ENCODE results near the gene MYBPC3. TPM values are rescaled to one million over a fixed set of nuclear protein-coding genes. Genes with fewer than 3 reads are reported as not detected.
A peak's percentile ranks its signal among the peaks of the same experiment; 100 is the strongest.

MYBPC3 gene
- polyA plus RNA-seq, 1 experiment: not detected

DNA sequence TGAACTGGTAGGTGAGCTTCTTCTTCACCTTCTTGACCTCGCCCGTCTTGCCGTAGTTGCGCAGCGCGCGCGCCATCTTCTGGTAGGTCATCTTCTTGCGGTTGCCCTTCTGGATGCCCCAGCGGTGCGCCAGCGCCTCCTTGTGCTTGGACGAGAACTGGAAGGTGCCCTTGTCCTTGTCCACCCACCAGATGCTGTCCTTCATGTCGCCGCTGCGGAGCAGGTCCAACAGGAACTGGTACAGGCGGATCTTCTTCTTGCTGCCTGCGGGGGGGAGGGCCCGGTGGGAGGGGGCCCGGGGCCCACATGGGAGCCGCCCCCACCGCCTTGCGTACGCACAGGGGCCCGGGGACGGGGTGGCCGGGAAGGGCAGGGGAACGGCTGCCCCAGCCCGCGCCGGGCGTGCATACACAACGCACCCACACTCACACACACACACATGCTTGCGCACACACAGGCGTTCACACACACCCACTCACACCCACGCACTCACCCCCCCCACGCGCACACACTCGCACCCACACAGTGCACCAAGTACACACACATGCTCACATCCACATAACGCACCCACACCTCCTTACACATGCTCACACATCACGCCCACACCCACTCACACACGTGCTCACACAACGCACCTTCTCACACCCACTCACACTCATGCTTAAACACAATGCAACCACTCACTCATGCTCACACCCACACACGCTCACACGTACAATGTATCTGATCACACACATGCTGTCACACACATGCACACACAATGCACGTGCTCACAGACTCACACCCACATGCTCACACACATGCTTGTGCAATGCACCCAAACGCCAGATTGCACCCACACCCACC is 3.0 kb upstream of the MYBPC3 start:
- Histone ChIP-seq H3K27me3 (ENCODE audit: control insufficient read depth, insufficient read depth, low read length) (no peaks in the 10 kb centered on the region), H3K4me3 (ENCODE audit: low read depth, low read length) (peak overlapping the region; percentile 29), H3K36me3 (ENCODE audit: control insufficient read depth, insufficient read depth, low read length) (no peaks in the 10 kb centered on the region)
- CTCF ChIA-PET: interaction anchor here (0.6 to 2.1 kb wide), 27 partner anchors 9 to 460 kb away, joined by 3 to 14 read pairs (median 4); partner anchors contain the start of gene ARFGAP2
- TF ChIP-seq, protein P1, sequence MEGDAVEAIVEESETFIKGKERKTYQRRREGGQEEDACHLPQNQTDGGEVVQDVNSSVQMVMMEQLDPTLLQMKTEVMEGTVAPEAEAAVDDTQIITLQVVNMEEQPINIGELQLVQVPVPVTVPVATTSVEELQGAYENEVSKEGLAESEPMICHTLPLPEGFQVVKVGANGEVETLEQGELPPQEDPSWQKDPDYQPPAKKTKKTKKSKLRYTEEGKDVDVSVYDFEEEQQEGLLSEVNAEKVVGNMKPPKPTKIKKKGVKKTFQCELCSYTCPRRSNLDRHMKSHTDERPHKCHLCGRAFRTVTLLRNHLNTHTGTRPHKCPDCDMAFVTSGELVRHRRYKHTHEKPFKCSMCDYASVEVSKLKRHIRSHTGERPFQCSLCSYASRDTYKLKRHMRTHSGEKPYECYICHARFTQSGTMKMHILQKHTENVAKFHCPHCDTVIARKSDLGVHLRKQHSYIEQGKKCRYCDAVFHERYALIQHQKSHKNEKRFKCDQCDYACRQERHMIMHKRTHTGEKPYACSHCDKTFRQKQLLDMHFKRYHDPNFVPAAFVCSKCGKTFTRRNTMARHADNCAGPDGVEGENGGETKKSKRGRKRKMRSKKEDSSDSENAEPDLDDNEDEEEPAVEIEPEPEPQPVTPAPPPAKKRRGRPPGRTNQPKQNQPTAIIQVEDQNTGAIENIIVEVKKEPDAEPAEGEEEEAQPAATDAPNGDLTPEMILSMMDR (IDR thresholded peaks at IDR 0.05; ENCODE audit: insufficient read depth, low read depth, low read length): peak; percentile 100
- peak; percentile 36 for DNase-seq (ENCODE audit: low read depth)
- POLR2A ChIA-PET: no interaction called here

DNA sequence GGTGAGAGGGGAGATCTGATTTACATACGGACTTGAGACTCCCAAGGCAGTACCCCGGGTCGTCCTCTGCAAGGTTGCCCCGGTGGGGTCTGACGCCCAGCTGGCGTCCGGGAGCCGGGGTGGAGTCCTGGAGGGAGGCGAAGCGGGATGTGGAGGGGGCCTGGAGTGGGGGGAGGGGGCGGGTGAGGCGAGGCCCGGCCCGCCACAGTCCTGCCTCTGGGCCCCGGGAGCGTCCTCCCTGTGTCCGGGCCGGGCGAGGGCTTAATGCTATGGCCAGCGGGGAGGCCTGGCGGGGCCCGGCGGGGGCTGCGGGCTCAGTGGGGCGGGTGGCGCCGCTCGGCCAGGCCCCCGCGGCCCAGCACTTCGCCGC is 2.4 kb upstream of the MYBPC3 start:
- POLR2A ChIA-PET: no interaction called here
- Histone ChIP-seq H3K36me3 (ENCODE audit: control insufficient read depth, insufficient read depth, low read length) (no peaks in the 10 kb centered on the region), H3K4me3 (ENCODE audit: low read depth, low read length) (peak overlapping the region; percentile 23), H3K27me3 (ENCODE audit: control insufficient read depth, insufficient read depth, low read length) (no peaks in the 10 kb centered on the region)
- DNase-seq (ENCODE audit: low read depth): no peak
- TF ChIP-seq, protein P1 (IDR thresholded peaks at IDR 0.05; ENCODE audit: insufficient read depth, low read depth, low read length): no peak
- CTCF ChIA-PET: interaction anchor here (0.6 to 2.1 kb wide), 27 partner anchors 9 to 459 kb away, joined by 3 to 14 read pairs (median 4); partner anchors contain the start of gene ARFGAP2

DNA sequence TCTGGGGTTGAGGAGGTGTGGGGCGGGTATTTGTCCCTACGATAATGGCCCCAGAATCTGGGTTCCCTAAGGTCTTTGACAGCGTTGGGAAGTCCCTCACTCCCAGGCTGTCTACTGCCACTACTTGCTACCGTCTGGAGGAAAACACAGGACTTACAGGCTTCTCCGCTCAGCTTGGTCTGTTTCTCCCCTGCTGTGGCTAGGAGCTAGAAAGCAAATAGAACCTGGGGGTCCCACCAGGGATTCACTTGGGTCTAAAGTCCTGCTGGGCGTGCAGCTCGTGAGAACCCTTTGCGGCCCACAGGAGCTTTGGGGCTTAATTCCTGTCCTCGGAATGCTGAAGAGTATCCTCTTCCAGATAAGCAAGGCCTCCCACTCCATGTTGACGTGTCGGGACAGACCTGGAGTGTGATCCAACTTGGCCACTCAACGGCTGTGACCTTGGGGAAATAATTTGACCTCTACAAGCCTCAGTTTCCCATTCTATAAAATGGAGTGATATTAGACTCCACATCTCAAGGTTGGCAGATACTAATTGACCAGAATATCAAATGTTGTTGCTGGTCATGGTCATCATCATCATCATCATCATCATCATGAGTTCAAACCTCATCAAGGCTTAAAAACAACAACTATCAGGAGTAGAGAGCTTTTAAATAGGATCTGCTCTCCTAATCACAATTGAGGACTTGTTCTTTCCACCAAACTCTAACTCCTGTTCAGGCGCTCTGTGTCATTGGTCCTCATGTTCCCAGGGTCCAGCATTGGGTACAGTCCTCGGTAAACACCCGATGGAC is 1.7 kb upstream of the MYBPC3 start:
- ChIA-PET CTCF (interaction anchor here (0.6 to 2.1 kb wide), 20 partner anchors 8 to 458 kb away, joined by 3 to 14 read pairs (median 4); partner anchors contain the start of genes ARFGAP2, NR1H3 and SLC39A13), POLR2A (no interaction called here)

DNA sequence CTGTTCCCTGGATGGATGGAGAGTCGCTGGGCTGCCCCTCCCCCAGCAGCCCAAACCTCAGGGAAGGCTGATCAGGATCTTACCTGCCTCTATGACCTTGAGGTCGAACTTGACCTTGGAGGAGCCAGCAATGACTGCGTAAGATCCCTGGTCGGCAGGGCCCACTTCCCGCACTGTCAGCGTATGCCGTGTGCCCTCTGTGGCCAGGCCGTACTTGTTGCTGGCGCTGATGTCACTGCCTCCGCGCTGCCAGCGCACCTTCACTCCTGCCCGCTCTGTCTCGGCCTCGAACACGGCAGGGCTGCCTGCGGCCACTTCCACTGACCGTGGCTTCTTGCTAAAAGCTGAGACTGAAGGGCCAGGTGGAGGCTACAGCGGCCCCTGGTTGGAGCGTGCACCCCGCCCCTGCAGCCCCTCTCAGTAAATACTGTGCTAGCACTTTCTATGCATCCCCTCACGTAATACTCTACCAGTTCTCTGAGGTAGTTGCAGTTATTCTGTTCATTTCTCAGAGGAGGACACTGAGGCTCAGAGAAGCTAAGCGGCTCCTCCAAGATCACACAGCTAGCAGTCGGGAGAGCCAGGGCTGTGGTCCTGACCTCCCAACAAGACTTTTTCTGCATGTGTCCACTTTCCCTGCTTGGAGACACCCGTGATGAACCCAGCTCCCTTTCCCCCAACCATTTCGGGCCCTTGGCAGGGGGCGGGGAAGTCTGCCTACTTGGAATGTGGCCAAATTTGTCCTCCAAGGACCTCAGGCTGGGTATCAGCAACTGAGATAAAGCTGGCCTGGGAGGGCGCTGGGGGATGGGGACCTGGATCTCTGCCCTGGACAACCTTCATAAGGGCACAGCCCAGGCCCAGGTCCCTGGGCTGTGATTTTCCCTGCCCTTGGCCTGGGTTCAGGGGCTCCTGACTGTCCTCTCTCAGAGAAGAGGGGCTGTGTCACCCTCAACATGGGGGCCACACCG is 1.1 kb downstream of the MYBPC3 start:
- Histone ChIP-seq H3K4me3 (ENCODE audit: low read depth, low read length) (no peak overlapping the region), H3K36me3 (ENCODE audit: control insufficient read depth, insufficient read depth, low read length) (no peaks in the 10 kb centered on the region), H3K27me3 (ENCODE audit: control insufficient read depth, insufficient read depth, low read length) (no peaks in the 10 kb centered on the region)
- POLR2A ChIA-PET: no interaction called here
- TF ChIP-seq, protein P1 (IDR thresholded peaks at IDR 0.05; ENCODE audit: insufficient read depth, low read depth, low read length): no peak
- CTCF ChIA-PET: interaction anchor here (0.6 to 2.1 kb wide), 3 partner anchors 109 to 457 kb away, joined by 3 to 4 read pairs (median 3); no protein-coding TSS in a partner anchor
- DNase-seq (ENCODE audit: low read depth): no peak

More for the DNA sequence above, 1.7 kb upstream of the MYBPC3 start:
- Histone ChIP-seq H3K4me3 (ENCODE audit: low read depth, low read length) (no peak overlapping the region), H3K36me3 (ENCODE audit: control insufficient read depth, insufficient read depth, low read length) (no peaks in the 10 kb centered on the region), H3K27me3 (ENCODE audit: control insufficient read depth, insufficient read depth, low read length) (no peaks in the 10 kb centered on the region)
- TF ChIP-seq, protein P1 (IDR thresholded peaks at IDR 0.05; ENCODE audit: insufficient read depth, low read depth, low read length): no peak
- DNase-seq (ENCODE audit: low read depth): no peak

All from BJ (cell line).